NCI-H524 treated with DMSO at 0.1 percent for 48 hours (cell line): Measurements from ENCODE around the gene IL21.
"Not testable (repeated sequence)": the region's sequence is repeated elsewhere in the genome, so short reads cannot be mapped to it uniquely, and the experiment has no call there.

Experiments used
- DNase-seq: peaks from one replicate; lab custom pipeline; 2025; lab: John Stamatoyannopoulos, UW

Gene IL21

GRCh38 chr4:122621016-122621507 is at the start of gene IL21:
IL21 (minus strand) TSS chr4:122621066; CDS start chr4:122621011, 55 bp downstream.
- no peak for DNase-seq

GRCh38 chr4:122669911-122670738 is 49.3 kb upstream of the IL21 start:
- DNase-seq: no peak

- DNase-seq: no peak
Observed at GRCh38 chr4:122668241-122668640, 47.4 kb upstream of the IL21 start.

- DNase-seq: no peak
Observed at GRCh38 chr4:122666527-122667245, 45.8 kb upstream of the IL21 start.

GRCh38 chr4:122665161-122665929 is 44.5 kb upstream of the IL21 start:
- no peak for DNase-seq

GRCh38 chr4:122663814-122664610 is 43.1 kb upstream of the IL21 start:
- DNase-seq: no peak

GRCh38 chr4:122663291-122663690 is 42.4 kb upstream of the IL21 start:
- no peak for DNase-seq

GRCh38 chr4:122662701-122663100 is 41.8 kb upstream of the IL21 start:
- DNase-seq: no peak

GRCh38 chr4:122661176-122662160 is 40.6 kb upstream of the IL21 start:
- DNase-seq: no peak

GRCh38 chr4:122658818-122659295 is 38.0 kb upstream of the IL21 start:
- DNase-seq: no peak

- DNase-seq: no peak
Observed at GRCh38 chr4:122658377-122658776, 37.5 kb upstream of the IL21 start.

- no peak for DNase-seq
Observed at GRCh38 chr4:122657553-122657952, 36.7 kb upstream of the IL21 start.

- not testable (repeated sequence) for DNase-seq
Observed at GRCh38 chr4:122656583-122656982, 35.7 kb upstream of the IL21 start.

- no peak for DNase-seq
Observed at GRCh38 chr4:122652379-122652778, 31.5 kb upstream of the IL21 start.

- no peak for DNase-seq
Observed at GRCh38 chr4:122650148-122650547, 29.3 kb upstream of the IL21 start.

- DNase-seq: no peak
Observed at GRCh38 chr4:122647656-122648055, 26.8 kb upstream of the IL21 start.

GRCh38 chr4:122643257-122643656 is 22.4 kb upstream of the IL21 start:
- no peak for DNase-seq

- no peak for DNase-seq
Observed at GRCh38 chr4:122639181-122639580, 18.3 kb upstream of the IL21 start.

- no peak for DNase-seq
Observed at GRCh38 chr4:122636697-122637096, 15.8 kb upstream of the IL21 start.

GRCh38 chr4:122635205-122635604 is 14.3 kb upstream of the IL21 start:
- DNase-seq: no peak
